K562 (cell line): Measurements from ENCODE around the gene SLC6A8. TPM values are rescaled to one million over a fixed set of nuclear protein-coding genes. Genes with fewer than 3 reads are reported as not detected.

Experiments used
- ARID2 ChIP-seq: fragments of 450-650 bp; IDR thresholded peaks from 2 replicates; pipeline ENCODE4 v1.6.1; 2017; ENCODE audit warnings: antibody characterized with exemption, mild to moderate bottlenecking
- CTCF ChIP-seq, 3 experiments: IDR thresholded peaks in 2 of 3; conservative IDR thresholded peaks in 1 of 3; 2 replicates each; pipeline ENCODE4 v1.5.1; 2011 to 2012; ENCODE audit warnings: low read length in 3 of 3, mild to moderate bottlenecking in 3 of 3, control low read depth in 2 of 3, improper control_type of control experiment in 1 of 3, inconsistent platforms in 1 of 3, low read depth in 1 of 3, mixed read lengths in 1 of 3, moderate library complexity in 1 of 3; ENCODE audit not compliant: insufficient read depth in 2 of 3
- HIVEP1 ChIP-seq: fragments of 250-450 bp; sonication (Bioruptor Pico); IDR thresholded peaks from 2 replicates; pipeline ENCODE4 v1.4.0; 2020; ENCODE audit warnings: mild to moderate bottlenecking
- NCOA6 ChIP-seq: fragments of 450-650 bp; IDR thresholded peaks from 2 replicates; pipeline ENCODE4 v1.6.1; 2017; ENCODE audit warnings: mild to moderate bottlenecking
- NFE2L1 ChIP-seq: fragments of 450-650 bp; IDR thresholded peaks from 2 replicates; pipeline ENCODE4 v1.6.1; 2016; ENCODE audit warnings: missing genetic modification characterization, low read depth, mild to moderate bottlenecking, missing compliant biosample characterization, moderate library complexity, borderline replicate concordance
- NFIX ChIP-seq: fragments of 250-450 bp; sonication (Bioruptor Pico); IDR thresholded peaks from 2 replicates; pipeline ENCODE4 v1.4.0; 2020; ENCODE audit warnings: low read depth, mild to moderate bottlenecking, moderate library complexity
- PHF21A ChIP-seq: fragments of 450-650 bp; IDR thresholded peaks from 2 replicates; pipeline ENCODE4 v1.6.1; 2017; ENCODE audit warnings: low read depth, borderline replicate concordance
- RERE ChIP-seq: sonication (generic); formaldehyde crosslinking; IDR thresholded peaks from 2 replicates; pipeline ENCODE4 v1.8.0; 2023; ENCODE audit warnings: missing genetic modification reagents, mild to moderate bottlenecking, borderline replicate concordance
- SNIP1 ChIP-seq: fragments of 450-650 bp; IDR thresholded peaks from 2 replicates; pipeline ENCODE4 v1.7.1; 2017; ENCODE audit warnings: low read depth, mild to moderate bottlenecking
- SRF ChIP-seq, 2 experiments: fragments of 250-450, 450-650 bp in 1 of 2; sonication (Bioruptor Pico) in 1 of 2; sonication (generic) in 1 of 2; formaldehyde crosslinking; IDR thresholded peaks; 2 replicates each; pipeline versions ENCODE4 v1.5.0 to v1.5.1; 2020 to 2022; ENCODE audit warnings: mild to moderate bottlenecking in 1 of 2, missing genetic modification reagents in 1 of 2
- ZFPM2 ChIP-seq: fragments of 250-450 bp; sonication (Bioruptor Pico); IDR thresholded peaks from 2 replicates; pipeline ENCODE4 v1.5.1; 2022; ENCODE audit warnings: mild to moderate bottlenecking
- ZHX1 ChIP-seq: fragments of 150-350 bp; conservative IDR thresholded peaks from 2 replicates; pipeline ENCODE4 v1.6.1; 2014; ENCODE audit warnings: low read length
- polyA plus RNA-seq, 8 experiments: library from polyadenylated mRNA; depleted of rRNA in 4 of 8; stranded (reverse) in 5 of 8; unstranded in 3 of 8; fragments of >200 nt; fragmentation: Nextera tagmentation in 2 of 8; fragmentation: Illumina TruSeq in 1 of 8; extraction: Ambion mirVana in 2 of 8; extraction: Trizol in 1 of 8; gene quantifications; 2 replicates each; pipeline versions ENCODE4 v1.2.1 to v1.2.3, GENCODE V29; 2011 to 2014; ENCODE audit warnings: inconsistent platforms in 1 of 8, missing spikeins in 1 of 8
- total RNA-seq, 7 experiments: library from RNA; depleted of rRNA in 6 of 7; stranded (reverse); fragments of >200 nt in 6 of 7; fragmentation: Illumina TruSeq in 2 of 7; extraction: Trizol in 2 of 7; gene quantifications; 2 replicates each; pipeline versions ENCODE4 v1.2.1 to v1.2.3, GENCODE V29; 2011 to 2021; ENCODE audit warnings: low replicate concordance in 1 of 7
- TF ChIP-seq, protein P1 (sequence below): fragments of 450-650 bp; IDR thresholded peaks from 2 replicates; pipeline ENCODE4 v1.6.1; 2017; ENCODE audit warnings: antibody characterized with exemption, mild to moderate bottlenecking

Gene SLC6A8
- total and polyA plus RNA-seq, 9 of the 15 experiments (the other 6 are each of a cell fraction or from before 2014, with no cell fraction given) = 0.68 to 144 (median 34.3) TPM

DNA sequence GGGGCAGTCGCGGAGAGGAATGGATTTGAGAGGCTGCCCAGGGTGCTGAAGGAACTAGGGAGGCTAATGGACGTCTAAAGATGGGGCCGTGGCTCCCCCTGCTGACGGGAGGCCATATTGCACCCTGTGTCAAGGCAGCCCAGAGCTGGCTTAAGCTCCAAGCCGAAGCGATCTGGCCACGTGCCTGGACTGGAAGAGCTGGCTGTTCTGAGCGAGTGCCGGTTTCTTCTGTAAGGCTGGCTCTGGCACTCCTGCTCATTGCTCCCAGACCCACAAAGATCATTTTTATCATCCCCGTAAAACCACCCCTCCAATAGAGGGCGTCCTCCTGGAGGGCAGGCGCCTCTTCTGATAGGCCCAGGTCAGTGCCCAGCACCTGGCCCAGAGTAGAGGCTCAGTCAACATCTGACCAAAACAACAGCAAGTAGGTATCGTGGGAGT lies 19.8 kb upstream of the SLC6A8 start (continued):
- no peak for TF ChIP-seq NFE2L1 (tag)
- no peak for TF ChIP-seq ZHX1
- no peak for TF ChIP-seq ARID2
- TF ChIP-seq, protein P1, sequence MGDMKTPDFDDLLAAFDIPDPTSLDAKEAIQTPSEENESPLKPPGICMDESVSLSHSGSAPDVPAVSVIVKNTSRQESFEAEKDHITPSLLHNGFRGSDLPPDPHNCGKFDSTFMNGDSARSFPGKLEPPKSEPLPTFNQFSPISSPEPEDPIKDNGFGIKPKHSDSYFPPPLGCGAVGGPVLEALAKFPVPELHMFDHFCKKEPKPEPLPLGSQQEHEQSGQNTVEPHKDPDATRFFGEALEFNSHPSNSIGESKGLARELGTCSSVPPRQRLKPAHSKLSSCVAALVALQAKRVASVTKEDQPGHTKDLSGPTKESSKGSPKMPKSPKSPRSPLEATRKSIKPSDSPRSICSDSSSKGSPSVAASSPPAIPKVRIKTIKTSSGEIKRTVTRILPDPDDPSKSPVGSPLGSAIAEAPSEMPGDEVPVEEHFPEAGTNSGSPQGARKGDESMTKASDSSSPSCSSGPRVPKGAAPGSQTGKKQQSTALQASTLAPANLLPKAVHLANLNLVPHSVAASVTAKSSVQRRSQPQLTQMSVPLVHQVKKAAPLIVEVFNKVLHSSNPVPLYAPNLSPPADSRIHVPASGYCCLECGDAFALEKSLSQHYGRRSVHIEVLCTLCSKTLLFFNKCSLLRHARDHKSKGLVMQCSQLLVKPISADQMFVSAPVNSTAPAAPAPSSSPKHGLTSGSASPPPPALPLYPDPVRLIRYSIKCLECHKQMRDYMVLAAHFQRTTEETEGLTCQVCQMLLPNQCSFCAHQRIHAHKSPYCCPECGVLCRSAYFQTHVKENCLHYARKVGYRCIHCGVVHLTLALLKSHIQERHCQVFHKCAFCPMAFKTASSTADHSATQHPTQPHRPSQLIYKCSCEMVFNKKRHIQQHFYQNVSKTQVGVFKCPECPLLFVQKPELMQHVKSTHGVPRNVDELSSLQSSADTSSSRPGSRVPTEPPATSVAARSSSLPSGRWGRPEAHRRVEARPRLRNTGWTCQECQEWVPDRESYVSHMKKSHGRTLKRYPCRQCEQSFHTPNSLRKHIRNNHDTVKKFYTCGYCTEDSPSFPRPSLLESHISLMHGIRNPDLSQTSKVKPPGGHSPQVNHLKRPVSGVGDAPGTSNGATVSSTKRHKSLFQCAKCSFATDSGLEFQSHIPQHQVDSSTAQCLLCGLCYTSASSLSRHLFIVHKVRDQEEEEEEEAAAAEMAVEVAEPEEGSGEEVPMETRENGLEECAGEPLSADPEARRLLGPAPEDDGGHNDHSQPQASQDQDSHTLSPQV = peak; percentile 50; the same call in 1 of the 2 replicates
- TF ChIP-seq NCOA6 = no peak
- no peak for TF ChIP-seq NFIX (CRISPR knock-in tag)
- TF ChIP-seq CTCF (IDR thresholded peaks at IDR 0.05 in 2 of 3, conservative IDR thresholded peaks at IDR 0.05 in 1 of 3; ENCODE audit: insufficient read depth in 2 of 3, low read depth in 1 of 3, low read length in 3 of 3) = peak; percentile 82 to 91 (median 89)
- no peak for TF ChIP-seq ZFPM2 (CRISPR knock-in tag)
- no peak for TF ChIP-seq SNIP1
- no peak for TF ChIP-seq HIVEP1 (CRISPR knock-in tag)
- 0 out of 4 replicates have a peak, but pooled peaks of 1 of the 2 experiments have one; percentile 15 for TF ChIP-seq SRF (CRISPR knock-in tag; IDR thresholded peaks at IDR 0.05)
- no peak for TF ChIP-seq PHF21A
- TF ChIP-seq RERE (CRISPR knock-in tag) = no peak
